ENCODE measurements around the gene GC. TPM values are rescaled to one million over a fixed set of nuclear protein-coding genes. Genes with fewer than 3 reads are reported as not detected.
"Not testable (repeated sequence)": the region's sequence is repeated elsewhere in the genome, so short reads cannot be mapped to it uniquely, and the experiment has no call there.

Gene GC
- total RNA-seq, 1 donor from 2014 or later: not detected

DNA sequence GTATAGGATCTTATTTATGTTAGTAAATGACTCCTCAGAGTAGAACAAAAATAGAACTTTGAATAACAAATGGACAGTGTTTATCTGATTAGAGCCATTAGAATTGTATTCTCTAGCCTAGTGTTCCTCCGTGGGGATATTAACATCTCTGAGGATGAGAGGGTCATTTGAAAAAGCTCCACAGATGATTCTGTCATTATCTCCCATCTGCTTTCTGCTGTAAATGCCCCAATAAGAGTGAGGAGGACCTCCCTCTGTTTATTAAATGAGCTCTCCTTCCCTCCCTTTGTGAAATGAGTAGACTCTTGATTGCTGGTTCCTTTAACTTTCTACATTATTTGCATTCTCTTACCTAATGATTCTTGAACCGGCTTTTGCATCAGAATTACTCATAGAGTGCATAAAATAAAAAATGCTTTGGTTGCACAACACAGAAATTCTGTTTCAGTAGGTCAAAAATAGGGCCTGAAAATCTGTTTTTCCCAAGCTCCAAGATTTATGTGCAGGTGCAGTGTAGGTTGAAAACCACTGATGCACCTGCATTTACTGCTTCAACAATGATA lies 18.0 kb downstream of the GC start:
- no peak overlapping the region for H3K27ac Mint-ChIP-seq (ENCODE audit: unreplicated experiment)

DNA sequence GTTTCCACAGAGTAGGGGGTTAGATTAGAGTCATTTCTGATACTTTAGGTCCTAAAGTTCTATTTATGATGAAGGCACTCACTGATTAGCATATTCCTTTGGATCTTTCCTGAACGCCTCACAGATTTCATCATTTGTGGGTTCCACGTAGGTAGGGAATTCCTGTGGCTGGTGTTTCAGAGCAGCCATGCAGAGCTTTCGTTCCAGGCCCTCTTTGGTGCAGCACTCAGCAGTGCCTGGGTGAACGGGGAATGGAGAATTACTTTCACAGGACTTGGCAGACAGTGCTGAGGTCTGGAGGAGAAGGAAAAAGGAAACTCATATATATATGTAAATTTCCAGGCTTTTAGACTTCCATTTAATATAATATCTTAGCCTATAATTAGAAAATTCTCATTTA lies 18.5 kb downstream of the GC start:
- Mint-ChIP-seq H3K4me3 (ENCODE audit: unreplicated experiment) (no peak overlapping the region), H3K27ac (ENCODE audit: unreplicated experiment) (no peak overlapping the region), H3K9me3 (ENCODE audit: unreplicated experiment) (no peaks in the 10 kb centered on the region), H3K27me3 (ENCODE audit: unreplicated experiment) (peaks cover 20% of the 10 kb centered on the region), H3K4me1 (ENCODE audit: unreplicated experiment) (no peaks in the 10 kb centered on the region), H3K36me3 (ENCODE audit: unreplicated experiment) (no peaks in the 10 kb centered on the region)
- TF ChIP-seq, protein P1, sequence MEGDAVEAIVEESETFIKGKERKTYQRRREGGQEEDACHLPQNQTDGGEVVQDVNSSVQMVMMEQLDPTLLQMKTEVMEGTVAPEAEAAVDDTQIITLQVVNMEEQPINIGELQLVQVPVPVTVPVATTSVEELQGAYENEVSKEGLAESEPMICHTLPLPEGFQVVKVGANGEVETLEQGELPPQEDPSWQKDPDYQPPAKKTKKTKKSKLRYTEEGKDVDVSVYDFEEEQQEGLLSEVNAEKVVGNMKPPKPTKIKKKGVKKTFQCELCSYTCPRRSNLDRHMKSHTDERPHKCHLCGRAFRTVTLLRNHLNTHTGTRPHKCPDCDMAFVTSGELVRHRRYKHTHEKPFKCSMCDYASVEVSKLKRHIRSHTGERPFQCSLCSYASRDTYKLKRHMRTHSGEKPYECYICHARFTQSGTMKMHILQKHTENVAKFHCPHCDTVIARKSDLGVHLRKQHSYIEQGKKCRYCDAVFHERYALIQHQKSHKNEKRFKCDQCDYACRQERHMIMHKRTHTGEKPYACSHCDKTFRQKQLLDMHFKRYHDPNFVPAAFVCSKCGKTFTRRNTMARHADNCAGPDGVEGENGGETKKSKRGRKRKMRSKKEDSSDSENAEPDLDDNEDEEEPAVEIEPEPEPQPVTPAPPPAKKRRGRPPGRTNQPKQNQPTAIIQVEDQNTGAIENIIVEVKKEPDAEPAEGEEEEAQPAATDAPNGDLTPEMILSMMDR (IDR thresholded peaks at IDR 0.05): no peak
- no peak for DNase-seq (ENCODE audit: extremely low spot score, unreplicated experiment)

More for the DNA sequence above, 18.0 kb downstream of the GC start:
- TF ChIP-seq, protein P1 (IDR thresholded peaks at IDR 0.05): no peak
- DNase-seq (ENCODE audit: extremely low spot score, unreplicated experiment): no peak
- H3K27me3 Mint-ChIP-seq (ENCODE audit: unreplicated experiment): peaks cover 22% of the 10 kb centered on the region
- no peaks in the 10 kb centered on the region for H3K4me1 Mint-ChIP-seq (ENCODE audit: unreplicated experiment)
- H3K4me3 Mint-ChIP-seq (ENCODE audit: unreplicated experiment): no peak overlapping the region
- no peaks in the 10 kb centered on the region for H3K36me3 Mint-ChIP-seq (ENCODE audit: unreplicated experiment)
- no peaks in the 10 kb centered on the region for H3K9me3 Mint-ChIP-seq (ENCODE audit: unreplicated experiment)

DNA sequence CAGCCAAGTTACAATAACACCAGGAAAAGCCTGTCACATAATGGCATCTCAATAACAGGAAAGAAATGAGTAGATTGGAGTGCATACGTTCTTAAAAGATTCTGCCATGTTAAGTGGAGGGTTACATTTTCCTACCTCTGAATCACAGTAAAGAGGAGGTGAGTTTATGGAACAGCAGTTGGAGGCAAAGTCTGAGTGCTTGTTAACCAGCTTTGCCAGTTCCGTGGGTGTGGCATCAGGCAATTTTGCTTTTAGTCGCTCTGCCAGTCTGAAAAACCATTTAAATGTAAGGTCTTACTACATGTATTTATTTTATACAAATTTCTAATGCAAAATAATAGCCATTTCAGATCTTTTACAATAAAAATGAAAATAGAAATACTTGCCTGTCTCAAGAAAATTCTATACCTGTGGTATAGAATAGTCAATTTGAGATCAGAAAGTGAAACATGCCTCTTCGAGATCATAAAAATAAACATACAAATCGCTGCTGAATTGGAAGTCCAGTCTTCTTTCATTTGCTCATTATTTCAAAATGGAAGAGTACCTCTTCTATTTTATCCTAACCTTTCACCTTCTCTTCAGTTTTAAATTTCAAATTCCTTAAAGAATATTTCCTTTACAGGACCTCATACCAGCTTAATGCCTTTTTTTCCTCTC lies 31.4 kb downstream of the GC start:
- Mint-ChIP-seq H3K27me3 (ENCODE audit: unreplicated experiment) (peaks cover 28% of the 10 kb centered on the region), H3K36me3 (ENCODE audit: unreplicated experiment) (no peaks in the 10 kb centered on the region), H3K9me3 (ENCODE audit: unreplicated experiment) (no peaks in the 10 kb centered on the region), H3K4me3 (ENCODE audit: unreplicated experiment) (no peak overlapping the region), H3K27ac (ENCODE audit: unreplicated experiment) (no peak overlapping the region), H3K4me1 (ENCODE audit: unreplicated experiment) (no peaks in the 10 kb centered on the region)
- TF ChIP-seq, protein P1 (IDR thresholded peaks at IDR 0.05): no peak
- DNase-seq (ENCODE audit: extremely low spot score, unreplicated experiment): no peak

DNA sequence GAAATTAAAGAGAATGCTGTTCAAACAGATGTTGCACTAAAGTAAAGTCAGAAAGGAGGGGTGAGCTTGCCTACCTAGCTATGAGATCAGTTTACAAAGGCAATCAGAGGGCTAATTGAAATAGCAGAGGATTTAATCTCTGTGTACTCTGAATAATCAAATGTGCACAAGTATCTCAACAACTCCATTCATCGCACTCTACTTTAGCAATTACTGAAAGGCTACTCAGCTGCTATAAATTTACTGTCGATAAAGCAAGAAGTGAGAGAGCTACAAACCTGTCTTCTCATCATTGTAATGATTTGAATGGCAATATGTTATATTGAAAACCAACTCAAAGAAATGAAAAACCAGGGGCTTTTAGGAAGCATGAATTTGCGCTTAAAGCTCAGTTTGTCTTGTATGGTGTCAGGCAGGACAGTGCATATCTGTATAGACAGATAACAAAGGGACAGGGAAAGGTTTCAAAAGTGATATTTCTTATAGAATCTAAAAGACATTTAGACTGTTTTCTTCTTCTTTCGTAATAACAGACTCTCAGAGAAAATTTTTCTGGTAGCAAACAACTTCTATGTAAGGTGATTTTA lies 34.8 kb downstream of the GC start:
- H3K36me3 Mint-ChIP-seq (ENCODE audit: unreplicated experiment): no peaks in the 10 kb centered on the region

DNA sequence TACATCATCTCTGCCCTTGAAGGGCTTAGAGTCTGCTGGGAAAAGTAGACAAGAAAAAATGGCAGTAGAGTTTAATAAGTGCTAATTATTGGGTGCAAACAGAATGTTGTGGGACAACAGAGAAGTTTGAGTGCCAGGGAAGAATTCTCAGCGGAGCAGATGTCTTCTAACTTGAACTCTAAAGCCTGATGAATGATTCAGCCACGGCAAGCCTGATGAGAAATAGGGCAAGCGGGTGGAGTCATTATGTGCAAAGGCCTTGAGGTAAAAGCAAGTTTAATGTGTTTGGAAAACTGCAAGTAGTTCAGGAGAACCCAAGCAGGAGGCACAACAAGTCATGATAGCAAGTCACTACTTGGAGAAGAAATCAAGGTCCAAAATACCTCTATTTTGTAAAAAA lies 37.5 kb downstream of the GC start:
- DNase-seq (ENCODE audit: extremely low spot score, unreplicated experiment): no peak
- Mint-ChIP-seq H3K4me1 (ENCODE audit: unreplicated experiment) (no peaks in the 10 kb centered on the region), H3K9me3 (ENCODE audit: unreplicated experiment) (no peaks in the 10 kb centered on the region), H3K4me3 (ENCODE audit: unreplicated experiment) (no peak overlapping the region), H3K27me3 (ENCODE audit: unreplicated experiment) (peaks cover 49% of the 10 kb centered on the region), H3K27ac (ENCODE audit: unreplicated experiment) (no peak overlapping the region), H3K36me3 (ENCODE audit: unreplicated experiment) (no peaks in the 10 kb centered on the region)
- TF ChIP-seq, protein P1 (IDR thresholded peaks at IDR 0.05): no peak

More for the DNA sequence above, 34.8 kb downstream of the GC start:
- Mint-ChIP-seq H3K9me3 (ENCODE audit: unreplicated experiment) (no peaks in the 10 kb centered on the region), H3K27me3 (ENCODE audit: unreplicated experiment) (peaks cover 47% of the 10 kb centered on the region), H3K4me3 (ENCODE audit: unreplicated experiment) (no peak overlapping the region), H3K4me1 (ENCODE audit: unreplicated experiment) (no peaks in the 10 kb centered on the region), H3K27ac (ENCODE audit: unreplicated experiment) (no peak overlapping the region)
- TF ChIP-seq, protein P1 (IDR thresholded peaks at IDR 0.05): no peak
- no peak for DNase-seq (ENCODE audit: extremely low spot score, unreplicated experiment)

DNA sequence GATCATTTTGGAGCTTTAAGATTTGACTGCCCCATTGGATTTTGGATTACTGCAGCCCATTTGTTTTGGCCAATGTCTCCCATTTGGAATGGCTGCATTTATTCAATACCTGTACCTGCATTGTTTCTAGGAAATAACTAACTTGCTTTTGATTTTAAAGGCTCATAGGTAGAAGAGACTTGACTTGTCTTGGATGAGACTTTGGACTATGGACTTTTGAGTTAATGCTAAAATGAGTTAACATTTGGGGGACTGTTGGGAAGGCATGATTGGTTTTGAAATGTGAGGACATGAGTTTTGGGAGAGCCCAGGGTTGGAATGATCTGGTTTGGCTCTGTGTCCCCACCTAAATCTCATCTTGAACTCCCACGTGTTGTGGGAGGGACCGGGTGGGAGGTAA lies 45.1 kb downstream of the GC start:
- H3K4me1 Mint-ChIP-seq (ENCODE audit: unreplicated experiment); H3K36me3 Mint-ChIP-seq (ENCODE audit: unreplicated experiment); H3K4me3 Mint-ChIP-seq (ENCODE audit: unreplicated experiment); DNase-seq (ENCODE audit: extremely low spot score, unreplicated experiment); H3K27me3 Mint-ChIP-seq (ENCODE audit: unreplicated experiment); H3K27ac Mint-ChIP-seq (ENCODE audit: unreplicated experiment): not testable (repeated sequence)
- peaks cover 16% of the 10 kb centered on the region for H3K9me3 Mint-ChIP-seq (ENCODE audit: unreplicated experiment)

All from osteocyte (in vitro differentiated cells).